Measurements from ENCODE around the gene ZFYVE21.

ZFYVE21 gene

DNA sequence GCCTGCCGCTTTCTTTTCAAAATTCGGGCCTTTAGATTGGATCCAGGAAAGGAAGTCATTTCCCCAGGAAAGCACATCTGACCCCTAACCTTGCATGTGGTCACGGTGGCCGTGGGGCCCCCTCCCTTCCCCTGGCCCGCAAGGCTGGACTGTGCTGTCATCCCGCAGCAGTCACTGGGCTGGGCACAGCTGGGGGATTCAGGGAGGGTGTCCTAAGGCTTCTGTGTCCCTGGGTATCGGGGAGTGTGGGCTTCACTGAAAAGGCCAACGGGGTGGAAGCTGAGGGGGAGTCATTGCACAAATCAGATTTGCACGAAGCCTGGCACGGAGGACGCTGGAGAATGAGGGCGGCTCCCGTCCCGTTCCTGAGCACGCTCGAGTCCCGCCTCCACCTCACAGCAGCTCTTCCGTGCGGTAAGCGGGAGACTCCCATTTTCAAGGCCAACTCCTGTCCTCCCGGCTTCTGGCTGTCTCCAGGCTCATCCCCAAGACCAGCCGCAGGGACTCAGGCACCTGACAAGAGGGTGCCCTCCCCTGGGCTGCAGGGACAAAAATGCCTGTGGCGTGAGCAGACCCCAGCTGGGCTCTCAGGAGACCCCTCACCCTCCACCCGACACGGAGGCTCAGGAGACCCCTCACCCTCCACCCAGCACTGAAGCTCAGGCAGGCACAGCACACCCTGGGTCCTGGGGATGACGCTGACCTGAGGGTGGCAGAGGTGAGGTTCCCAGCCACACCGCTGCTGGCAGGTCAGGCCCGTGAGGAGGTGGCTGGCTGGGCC lies 9.9 kb upstream of the ZFYVE21 start:
- no peak for DNase-seq (ENCODE audit: low spot score)
- TF ChIP-seq CTCF (IDR thresholded peaks at IDR 0.05; ENCODE audit: borderline replicate concordance, control extremely low read depth, extremely low read depth, insufficient read depth, missing control alignments) = no peak
- in situ Hi-C loops (cut with MboI; ENCODE audit: low sequenced_read_pairs, unreplicated experiment) = no loop called here

DNA sequence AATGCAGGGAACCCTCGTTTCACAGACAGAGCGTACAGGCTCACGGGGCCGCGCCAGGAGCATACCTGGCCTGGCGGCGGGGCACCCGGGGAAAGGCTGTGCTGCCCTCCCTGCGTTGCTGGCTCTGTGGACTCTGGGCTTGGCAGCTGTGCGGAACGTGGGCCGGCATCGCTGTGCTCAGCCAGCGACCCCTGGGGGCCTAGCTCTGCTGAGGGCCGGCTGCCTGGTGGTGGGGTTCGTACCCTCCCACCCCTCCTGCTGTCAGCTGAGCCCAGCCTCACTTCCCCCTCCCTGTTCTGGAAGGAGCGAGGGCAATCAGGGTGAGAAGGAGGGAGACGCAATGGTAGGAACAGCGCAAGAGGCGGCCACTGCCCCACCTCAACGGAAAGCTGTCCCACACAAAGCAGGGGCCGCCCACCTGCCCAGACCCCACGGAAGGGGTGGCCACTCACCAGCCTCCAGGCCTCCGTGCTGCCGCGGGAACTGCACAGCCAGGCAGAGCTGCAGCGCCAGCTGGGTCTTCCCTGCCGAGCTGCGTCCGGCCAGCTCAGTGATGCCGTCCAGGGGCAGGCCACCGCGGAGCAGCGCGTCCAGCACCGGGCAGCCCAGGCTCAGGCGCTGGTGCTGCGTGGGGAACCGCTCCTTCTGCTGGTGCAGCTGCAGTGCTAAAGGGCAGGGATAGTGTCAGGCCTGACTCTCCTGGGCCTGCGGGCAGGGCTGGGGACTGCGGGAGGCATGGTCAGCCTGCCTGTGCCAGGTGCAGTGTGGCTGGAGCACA lies 8.9 kb upstream of the ZFYVE21 start:
- no peak for TF ChIP-seq CTCF (IDR thresholded peaks at IDR 0.05; ENCODE audit: borderline replicate concordance, control extremely low read depth, extremely low read depth, insufficient read depth, missing control alignments)
- in situ Hi-C loops (cut with MboI; ENCODE audit: low sequenced_read_pairs, unreplicated experiment) = no loop called here

DNA sequence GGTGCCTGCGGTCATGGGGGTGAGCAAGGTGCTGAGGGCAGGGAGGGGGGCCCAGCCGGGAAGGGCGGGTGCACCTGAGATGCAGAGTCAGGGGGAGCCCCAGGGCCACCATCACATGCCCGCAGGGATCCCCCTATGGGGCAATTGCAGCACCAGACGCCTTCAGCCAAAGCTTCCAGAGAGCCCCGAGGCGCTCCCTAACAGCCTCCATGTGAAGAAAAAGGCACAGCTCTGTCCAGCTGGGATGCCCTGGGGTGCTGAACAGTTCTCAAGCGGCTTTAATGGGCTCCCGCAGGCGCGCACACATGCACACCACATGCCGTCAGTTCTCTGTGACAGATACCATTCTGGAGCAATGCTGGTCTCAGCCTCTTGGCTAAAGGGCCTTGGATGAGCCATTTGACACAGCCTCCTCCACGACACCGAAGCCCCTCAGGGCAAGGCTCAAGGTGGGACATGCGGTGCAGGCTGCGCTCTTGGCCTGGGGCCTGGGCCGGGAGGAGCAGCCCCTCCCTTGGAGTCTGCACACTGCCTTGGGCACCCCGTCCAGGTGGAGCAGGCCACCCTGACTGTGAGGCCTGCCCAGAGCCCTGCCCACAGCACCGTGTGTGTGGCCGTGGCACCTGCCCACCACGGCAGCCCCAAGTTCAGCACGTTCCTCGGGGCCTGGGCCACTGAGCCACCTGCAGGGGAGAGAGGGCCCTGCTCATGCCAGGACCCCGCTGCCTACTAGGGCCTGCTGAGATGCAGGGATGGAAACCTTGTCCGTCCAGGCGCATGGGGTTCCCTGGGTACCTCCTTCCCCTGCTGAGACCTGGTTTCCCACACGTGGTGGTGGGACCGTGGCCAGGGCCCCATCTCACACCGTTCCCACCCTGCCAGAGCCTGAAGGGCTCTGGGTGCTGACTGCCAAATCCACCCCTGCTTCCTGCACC lies 8.0 kb upstream of the ZFYVE21 start:
- TF ChIP-seq CTCF (IDR thresholded peaks at IDR 0.05; ENCODE audit: borderline replicate concordance, control extremely low read depth, extremely low read depth, insufficient read depth, missing control alignments) = no peak
- no peak for DNase-seq (ENCODE audit: low spot score)
- in situ Hi-C loops (cut with MboI; ENCODE audit: low sequenced_read_pairs, unreplicated experiment) = no loop called here

More for the DNA sequence above, 8.9 kb upstream of the ZFYVE21 start:
- DNase-seq (ENCODE audit: low spot score) = no peak

- no peak for DNase-seq (ENCODE audit: low spot score)
Measured at GRCh38 chr14:103708750-103709187, 6.8 kb upstream of the ZFYVE21 start.

DNA sequence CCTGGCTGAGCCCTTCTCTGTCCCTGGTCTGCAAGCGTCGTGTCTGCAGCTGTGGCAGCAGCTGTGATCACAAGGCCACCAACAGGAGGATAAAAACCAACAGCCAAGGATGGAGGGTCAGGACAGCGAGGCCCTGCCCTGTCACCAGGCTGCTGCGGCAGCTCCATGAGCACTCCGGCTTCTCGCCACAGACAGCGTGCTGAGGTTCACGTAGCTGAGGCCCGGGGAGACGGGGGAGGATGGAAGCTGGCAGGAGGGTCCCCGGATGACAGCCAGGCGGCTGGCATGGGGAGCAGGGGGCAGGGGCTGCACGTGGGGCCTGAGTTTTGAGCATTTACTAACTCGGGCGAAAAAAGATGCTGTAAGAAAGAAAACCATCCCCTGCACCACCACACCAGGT lies 5.8 kb upstream of the ZFYVE21 start:
- TF ChIP-seq CTCF (IDR thresholded peaks at IDR 0.05; ENCODE audit: borderline replicate concordance, control extremely low read depth, extremely low read depth, insufficient read depth, missing control alignments) = no peak
- no peak for DNase-seq (ENCODE audit: low spot score)
- in situ Hi-C loops (cut with MboI; ENCODE audit: low sequenced_read_pairs, unreplicated experiment) = no loop called here

More at GRCh38 chr14:103708750-103709187, 6.8 kb upstream of the ZFYVE21 start:
- no peak for TF ChIP-seq CTCF (IDR thresholded peaks at IDR 0.05; ENCODE audit: borderline replicate concordance, control extremely low read depth, extremely low read depth, insufficient read depth, missing control alignments)
- in situ Hi-C loops (cut with MboI; ENCODE audit: low sequenced_read_pairs, unreplicated experiment) = no loop called here
